ENCODE data around the gene CEP295NL.

The CEP295NL gene

DNA sequence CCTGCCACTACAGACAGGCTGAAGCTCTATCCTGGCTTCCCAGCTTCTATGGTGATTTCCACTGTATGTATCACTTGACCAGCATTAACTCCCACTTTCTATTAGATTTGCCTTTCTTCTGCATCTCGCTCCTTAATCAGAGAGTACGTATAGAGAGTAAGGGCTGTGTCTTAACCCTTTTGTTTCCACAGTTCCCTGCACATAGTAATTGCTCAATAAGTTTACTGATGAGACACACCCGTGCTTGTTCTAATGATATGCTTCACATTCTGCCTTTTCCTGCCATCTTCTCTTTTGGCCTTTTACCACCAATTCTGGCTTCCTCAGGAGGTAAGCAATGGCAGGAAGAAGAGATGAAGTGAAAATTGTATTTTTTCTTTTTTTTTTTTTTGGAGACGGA is 41.8 kb downstream of the CEP295NL start:
- no peak for DNase-seq

- DNase-seq: no peak
Measured at GRCh38 chr17:78859051-78859450, 44.0 kb downstream of the CEP295NL start.

DNA sequence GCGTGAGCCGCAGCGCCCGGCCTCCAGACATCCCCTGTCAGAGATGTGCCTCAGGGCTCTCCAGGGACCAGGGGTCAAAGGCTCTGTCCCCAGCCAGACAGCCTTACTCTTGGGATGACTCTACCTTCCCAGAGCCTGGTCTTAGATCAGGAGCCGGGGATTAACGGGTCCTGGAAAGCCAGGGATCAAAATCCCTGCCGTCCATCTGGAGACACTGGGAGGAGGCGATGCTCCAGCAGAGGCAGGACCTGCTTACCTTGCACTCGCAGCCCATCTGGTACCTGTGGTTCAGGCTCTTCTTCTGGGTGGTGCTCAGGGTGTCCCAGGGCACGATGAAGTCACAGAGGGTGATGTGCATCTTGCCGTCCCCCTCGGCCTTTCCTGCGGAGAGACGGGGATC is 45.7 kb downstream of the CEP295NL start:
- DNase-seq: no peak

DNA sequence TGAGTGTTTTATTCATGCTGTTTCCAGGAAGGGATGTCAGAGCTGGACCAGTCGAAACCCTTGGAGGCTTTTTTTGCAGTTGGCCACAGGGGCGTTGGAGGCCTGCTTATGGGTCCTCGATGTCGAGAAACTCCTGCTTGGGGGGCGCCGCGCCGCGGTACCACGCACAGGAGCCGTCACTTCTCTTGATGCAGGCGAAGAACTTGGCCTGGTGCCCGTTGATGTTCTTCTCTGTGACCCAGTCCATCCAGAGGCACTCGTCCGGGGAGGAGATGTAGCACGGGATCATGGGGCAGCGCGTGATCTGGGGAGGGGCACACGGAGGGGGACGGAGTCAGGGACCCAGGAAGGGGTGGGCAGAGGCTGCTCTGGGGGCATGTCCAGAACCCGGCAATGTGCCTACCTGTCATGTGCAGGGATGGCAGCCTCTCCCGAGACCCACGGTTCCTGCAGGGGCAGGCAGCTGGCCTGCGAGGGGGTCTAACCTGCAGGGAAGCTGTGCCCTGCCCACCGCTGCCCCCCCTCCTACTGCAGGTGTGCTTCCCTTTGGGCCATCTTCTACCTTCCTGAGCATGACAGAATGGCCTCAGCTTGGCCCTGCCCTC is 47.3 kb downstream of the CEP295NL start:
- DNase-seq: no peak

- no peak for DNase-seq
Measured at GRCh38 chr17:78854508-78854907, 48.5 kb downstream of the CEP295NL start.

GRCh38 chr17:78853926-78854394 is 49.0 kb downstream of the CEP295NL start:
- no peak for DNase-seq

DNA sequence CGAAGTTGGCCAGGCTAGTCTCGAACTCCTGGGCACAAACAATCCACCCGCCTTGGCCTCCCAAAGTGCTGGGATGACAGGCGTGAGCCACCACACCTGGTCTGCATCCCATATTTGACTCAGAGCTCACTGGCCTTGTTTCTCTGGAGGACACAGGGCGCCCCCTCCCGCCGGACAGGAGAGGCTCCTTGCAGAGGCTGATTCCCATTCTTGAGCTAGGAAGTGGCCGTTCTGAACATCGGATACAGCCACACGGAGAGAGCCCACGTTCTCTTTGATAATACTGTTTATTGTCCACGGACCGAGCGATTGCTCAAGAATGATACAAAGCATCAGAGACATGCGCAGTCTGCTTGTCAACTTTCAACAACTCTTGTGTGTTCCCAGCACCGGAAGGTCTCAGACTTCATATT is 50.3 kb downstream of the CEP295NL start:
- no peak for DNase-seq

DNA sequence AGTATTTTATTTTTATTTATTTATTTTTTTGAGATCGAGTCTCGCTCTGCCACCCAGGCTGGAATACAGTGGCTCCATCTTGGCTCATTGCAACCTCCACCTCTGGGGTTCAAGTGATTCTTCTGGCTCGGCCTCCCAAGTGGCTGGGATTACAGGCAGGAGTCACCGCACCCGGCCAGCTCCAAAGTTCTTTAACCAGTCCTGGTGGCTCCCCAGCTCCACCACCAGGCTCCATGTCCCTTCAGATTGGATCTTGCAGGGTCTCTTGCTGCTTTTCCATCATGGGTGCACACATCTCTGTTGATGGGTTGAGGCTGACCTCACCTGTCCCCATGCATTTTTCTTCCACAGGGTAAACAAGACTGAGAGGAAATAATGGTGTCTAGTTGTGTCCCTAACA is 54.0 kb downstream of the CEP295NL start:
- no peak for DNase-seq

DNA sequence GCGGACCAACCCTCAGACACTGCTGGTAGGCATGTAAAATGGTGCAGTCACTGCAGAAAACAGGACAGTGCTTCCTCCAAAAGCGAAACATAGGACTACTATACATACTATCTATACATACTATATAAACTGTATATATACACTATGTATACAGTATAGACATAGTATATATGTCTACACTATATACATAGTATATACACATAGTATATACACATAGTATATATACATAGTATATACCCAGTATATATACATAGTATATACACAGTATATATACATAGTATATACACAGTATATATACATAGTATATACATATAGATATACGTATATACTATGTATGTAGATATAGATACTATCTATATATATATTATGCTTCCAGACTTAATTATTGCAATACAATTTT is 55.9 kb downstream of the CEP295NL start:
- DNase-seq: no peak

GRCh38 chr17:78844301-78845005 is 58.5 kb downstream of the CEP295NL start:
- no peak for DNase-seq

DNA sequence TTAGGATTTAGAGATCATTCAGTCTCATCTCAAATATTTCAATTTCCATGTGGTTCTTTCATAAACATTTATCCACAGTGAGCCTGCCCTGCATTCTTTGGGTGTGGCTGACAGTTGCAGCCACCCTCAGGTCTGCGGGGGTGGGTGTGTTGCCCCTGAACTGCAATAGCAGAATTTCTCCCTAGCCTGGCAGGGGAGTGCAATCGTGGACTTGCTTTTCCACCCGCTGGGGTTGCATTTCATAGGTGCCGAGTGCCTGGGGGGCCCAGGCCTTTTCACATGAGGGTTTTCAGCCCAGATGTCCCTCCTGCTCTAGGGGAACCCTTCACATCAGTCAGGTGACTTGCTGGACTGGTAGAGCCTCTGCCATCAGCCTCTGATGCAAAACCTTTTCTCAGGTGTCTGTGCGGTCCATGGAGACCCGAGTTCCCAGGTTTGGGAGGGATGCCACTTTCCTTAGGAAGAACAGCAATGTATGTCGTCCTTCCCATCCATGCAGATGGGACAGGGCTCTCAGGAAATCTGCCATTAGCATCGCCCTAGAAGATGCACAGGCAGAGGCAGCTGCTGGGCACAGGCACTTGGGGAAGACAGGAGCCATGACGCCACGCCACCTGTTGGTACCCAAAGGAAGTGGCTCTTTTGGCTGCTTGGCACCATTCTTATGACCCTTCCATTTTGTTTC is 60.0 kb downstream of the CEP295NL start:
- peak; percentile 58 for DNase-seq

GRCh38 chr17:78840780-78841611 is 62.0 kb downstream of the CEP295NL start, which contains the start of gene USP36:
Gene USP36, minus strand, starts transcription at chr17:78840814. Its CDS starts 4,451 bp downstream, at chr17:78836363.
- DNase-seq: peak; percentile 100
